Peyer's patch (tissue), 4 donors: ENCODE measurements around the gene FOXF2.

ENCODE experiments used
- CTCF ChIP-seq, 6 experiments: fragments of 450-650 bp in 4 of 6; fragments of 200-600 bp in 2 of 6; sonication (generic) in 1 of 6; IDR thresholded peaks; one replicate each; pipeline ENCODE4 v1.5.1; 2017 to 2019; ENCODE audit warnings: antibody characterized with exemption in 6 of 6, mild to moderate bottlenecking in 3 of 6, moderate library complexity in 1 of 6
- POLR2A ChIP-seq, 2 donors: fragments of 450-650 bp; IDR thresholded peaks; one replicate each; pipeline ENCODE4 v1.5.1; 2017; ENCODE audit warnings: antibody characterized with exemption in 2 of 2, mild to moderate bottlenecking in 2 of 2, moderate library complexity in 2 of 2

GRCh38 chr6:1418471-1419191 is 29.3 kb downstream of the FOXF2 start:
- TF ChIP-seq CTCF (IDR thresholded peaks at IDR 0.05) (no peak), POLR2A (IDR thresholded peaks at IDR 0.05) (no peak)
